HFF-Myc (cell line): Measurements from ENCODE around the gene SLMAP.

ENCODE experiments used
- DNase-seq: peaks from one replicate; pipeline ENCODE4 v3.0.0-alpha.2; 2011; ENCODE audit warnings: low read depth; ENCODE audit errors: extremely low read depth
- H3K4me3 ChIP-seq: replicated peaks from 2 replicates; pipeline ENCODE4 v1.5.1; 2011; ENCODE audit warnings: low read depth, mild to moderate bottlenecking, control low read depth, low read length
- CTCF ChIP-seq: IDR thresholded peaks from 2 replicates; pipeline ENCODE4 v1.5.1; 2012; ENCODE audit warnings: mild to moderate bottlenecking, low read depth, low read length, control low read depth; ENCODE audit errors: missing control alignments

Gene SLMAP

GRCh38 chr3:57787867-57788623 lies 31.9 kb downstream of the SLMAP start:
- no peak for DNase-seq
- no peak overlapping the region for H3K4me3 ChIP-seq
- no peak for TF ChIP-seq CTCF

GRCh38 chr3:57788624-57789018 lies 32.5 kb downstream of the SLMAP start:
- H3K4me3 ChIP-seq: no peak overlapping the region
- TF ChIP-seq CTCF: no peak
- no peak for DNase-seq

GRCh38 chr3:57791245-57791644 lies 35.1 kb downstream of the SLMAP start:
- DNase-seq: no peak
- H3K4me3 ChIP-seq: no peak overlapping the region
- no peak for TF ChIP-seq CTCF

- no peak overlapping the region for H3K4me3 ChIP-seq
- DNase-seq: no peak
- TF ChIP-seq CTCF: no peak
These were observed 36.1 kb downstream of the SLMAP start for GRCh38 chr3:57792198-57792597.

GRCh38 chr3:57793737-57794187 lies 37.7 kb downstream of the SLMAP start:
- no peak for TF ChIP-seq CTCF
- no peak overlapping the region for H3K4me3 ChIP-seq
- DNase-seq: no peak

- no peak overlapping the region for H3K4me3 ChIP-seq
- DNase-seq: no peak
- TF ChIP-seq CTCF: no peak
These were observed 38.4 kb downstream of the SLMAP start for GRCh38 chr3:57794501-57794900.

GRCh38 chr3:57794951-57795350 lies 38.8 kb downstream of the SLMAP start:
- H3K4me3 ChIP-seq: no peak overlapping the region
- no peak for DNase-seq
- no peak for TF ChIP-seq CTCF
